GM19324 (cell line): ENCODE data around the gene USP9X.
"Not testable (repeated sequence)": the region's sequence is repeated elsewhere in the genome, so short reads cannot be mapped to it uniquely, and the experiment has no call there.

Source experiments
- ATAC-seq: cut with Tn5 transposase; IDR thresholded peaks from one replicate; pipeline ENCODE4 v1.9.1; 2021; ENCODE audit warnings: mild to moderate bottlenecking, moderate library complexity; ENCODE audit not compliant: unreplicated experiment, low FRiP score

USP9X gene

DNA sequence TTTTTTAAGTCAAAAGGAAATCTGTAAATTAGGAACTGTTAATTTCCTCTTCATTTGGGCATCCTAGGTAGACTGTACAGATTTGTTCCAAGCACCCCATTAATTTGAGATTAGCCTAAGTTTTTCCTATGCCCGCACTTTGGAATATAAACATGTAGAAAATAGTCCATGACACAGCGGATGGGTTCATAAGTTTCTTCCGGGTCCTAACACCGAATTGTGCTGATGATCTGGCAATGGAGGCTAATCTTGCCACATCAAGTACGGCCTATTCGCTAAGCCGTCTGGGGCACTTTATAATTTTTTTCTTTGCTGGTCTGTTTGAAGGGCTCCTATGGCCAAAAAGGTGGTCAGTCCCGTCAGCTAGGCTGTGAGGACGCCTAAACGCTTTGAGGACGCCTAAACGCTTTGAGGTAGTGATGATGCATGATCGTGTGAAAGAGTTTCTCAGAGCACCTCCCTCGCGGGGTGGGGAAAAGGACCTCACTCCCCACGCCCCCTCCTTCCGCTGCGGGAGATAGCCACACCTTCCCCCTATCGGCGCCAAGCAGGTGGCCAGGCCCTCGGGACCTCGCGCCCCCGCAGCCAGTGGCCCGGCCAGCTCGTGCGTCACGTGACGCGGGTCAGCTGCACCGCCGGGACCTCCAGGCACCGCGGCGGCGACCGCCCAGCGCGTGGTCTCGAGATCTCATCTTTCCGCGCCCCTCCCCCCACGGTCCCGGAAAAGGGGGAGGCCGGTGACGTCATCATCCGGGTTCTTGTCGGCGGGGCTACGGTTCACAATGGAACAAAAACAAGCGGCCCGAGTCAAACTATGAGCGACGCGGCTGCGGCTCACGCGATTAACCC, 977 bp upstream of the USP9X start:
- peak; percentile 68 for ATAC-seq

DNA sequence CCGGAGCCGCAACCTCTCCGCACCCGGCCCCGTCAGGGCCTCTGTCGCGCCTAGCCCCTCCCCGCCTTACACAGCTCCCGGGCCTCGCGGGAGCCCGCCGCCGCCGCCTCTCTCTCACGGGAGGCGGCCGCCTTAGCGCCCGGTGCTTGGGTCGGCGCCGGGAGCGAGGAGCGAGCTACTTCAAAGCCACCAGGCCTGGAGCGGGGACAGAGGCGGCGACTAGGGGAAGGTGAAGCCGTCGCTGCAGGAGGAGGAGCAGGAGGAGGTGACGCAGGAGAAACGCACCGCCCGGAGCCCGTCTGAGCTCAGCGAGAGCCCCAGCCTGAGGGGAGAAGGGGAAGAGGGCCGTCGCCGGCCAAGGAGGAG, 250 bp downstream of the USP9X start:
- ATAC-seq = peak; percentile 37

DNA sequence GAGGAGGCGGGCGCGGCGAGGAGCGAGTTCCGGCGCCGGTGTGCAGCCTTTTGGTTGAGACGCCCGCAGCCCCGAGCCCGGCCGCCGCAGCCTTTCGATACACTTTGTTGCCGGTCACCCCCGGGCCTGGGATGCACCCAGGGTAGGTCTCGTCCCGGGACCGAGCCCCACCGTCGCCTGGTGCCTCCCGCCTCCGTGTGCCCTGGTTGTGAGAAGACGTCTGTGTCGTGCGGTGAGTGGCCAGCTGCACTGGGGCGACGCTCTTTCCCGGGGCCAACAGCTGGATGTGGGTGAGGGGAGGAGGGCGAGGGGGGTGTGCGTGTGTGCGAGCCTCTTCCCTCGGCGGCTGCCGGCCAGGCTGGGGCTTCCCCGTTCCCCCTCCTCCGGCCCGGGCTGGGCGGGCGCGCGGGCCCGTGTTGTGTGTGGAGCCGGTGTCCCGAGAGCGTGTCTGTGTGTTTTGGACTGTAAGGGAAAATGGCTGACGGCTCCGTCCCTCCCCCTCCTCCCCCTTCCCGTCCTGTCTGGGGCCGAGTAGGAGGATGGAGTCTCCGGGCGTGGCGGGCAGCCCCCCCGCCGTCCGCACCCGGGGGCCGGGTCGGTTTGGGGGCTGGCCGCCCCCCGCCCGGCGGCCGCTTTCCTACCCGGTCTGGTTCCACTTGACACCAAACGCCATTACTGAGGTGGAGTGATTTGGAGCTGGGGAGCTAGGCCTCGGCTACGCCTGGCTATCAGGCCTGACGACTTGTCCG, 807 bp downstream of the USP9X start:
- ATAC-seq = peak; percentile 0

DNA sequence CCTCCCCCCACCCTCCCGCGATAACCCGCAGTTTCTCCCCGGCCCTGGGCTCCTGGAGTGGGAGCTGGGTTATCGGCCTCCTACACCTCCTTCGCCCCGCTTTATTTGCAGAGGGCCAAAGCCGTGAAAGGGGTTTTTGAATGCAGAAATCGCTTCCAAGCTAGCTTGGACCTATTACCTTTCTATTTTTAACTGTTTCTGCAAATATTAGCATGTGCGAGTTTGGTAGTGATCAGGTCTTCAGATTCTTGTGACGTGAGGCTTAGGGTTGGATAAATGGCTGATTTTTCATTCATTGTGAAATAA, 1.3 kb downstream of the USP9X start:
- ATAC-seq = no peak

DNA sequence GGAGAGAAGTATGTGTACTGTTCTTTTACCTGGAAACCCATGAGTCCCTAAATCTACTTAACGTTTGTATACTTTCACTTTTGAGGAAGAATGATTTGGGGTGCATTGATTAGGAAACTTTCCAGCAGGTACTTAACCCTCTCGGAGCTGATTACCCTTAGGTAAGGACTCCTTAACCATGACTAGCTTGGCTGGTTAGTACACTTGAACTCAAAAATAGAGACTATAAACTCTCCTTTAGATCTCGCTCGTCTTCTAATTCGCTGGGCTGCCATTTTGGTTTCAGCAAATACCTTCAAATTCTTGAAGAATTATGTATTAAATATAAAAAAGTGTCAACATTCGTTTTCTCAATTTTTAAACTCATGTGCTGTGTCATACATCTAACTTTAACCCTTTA, 2.0 kb downstream of the USP9X start:
- no peak for ATAC-seq

DNA sequence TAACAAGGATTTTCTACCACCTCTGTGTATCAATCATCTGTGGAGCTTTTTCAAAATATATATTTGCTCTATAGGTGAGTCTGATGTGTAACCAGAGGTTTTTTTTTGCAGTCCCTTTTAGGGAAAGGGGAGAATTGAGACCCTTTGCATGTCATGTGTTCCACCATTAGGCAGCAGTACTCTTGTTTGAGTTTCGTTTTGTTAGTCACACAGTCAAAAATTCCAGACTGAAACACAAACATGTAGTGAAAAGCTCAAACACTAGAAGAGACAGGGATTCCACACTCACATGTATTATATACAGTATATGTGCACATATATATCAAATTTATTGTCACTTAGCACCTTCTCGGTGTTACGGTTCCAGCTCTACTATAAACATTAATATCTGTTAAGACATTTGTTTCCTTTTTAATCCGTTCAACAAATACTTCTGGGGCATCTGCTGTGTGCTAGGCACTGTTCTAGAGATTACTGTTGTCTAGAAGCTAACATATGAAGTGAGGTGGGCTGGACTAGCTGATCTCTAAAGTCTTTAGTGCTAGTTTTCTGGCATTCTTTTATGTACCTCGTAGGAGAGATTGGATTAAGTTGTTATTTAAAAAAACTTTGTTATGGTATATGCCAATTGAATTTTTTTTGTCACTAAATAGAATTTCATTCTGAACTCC, 5.5 kb downstream of the USP9X start:
- no peak for ATAC-seq

DNA sequence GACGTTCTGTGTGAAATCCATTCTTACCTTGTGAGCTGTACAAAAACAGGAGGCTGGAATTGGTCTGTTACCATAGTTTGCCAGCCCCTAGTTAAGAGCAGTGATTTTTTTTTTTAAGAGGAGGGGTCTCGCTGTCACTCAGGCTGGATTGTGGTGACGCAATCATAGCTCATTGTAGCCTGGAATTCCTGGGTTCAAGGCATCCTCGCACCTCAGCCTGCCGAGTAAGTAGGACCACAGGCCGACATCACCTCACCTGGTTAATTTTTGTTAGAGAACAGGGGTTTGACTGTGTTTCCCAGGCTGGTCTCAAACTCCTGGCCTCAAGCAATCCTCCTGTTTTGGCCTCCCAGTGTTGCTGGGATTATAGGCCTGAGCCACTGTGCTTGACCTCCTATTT, 7.5 kb downstream of the USP9X start:
- no peak for ATAC-seq

DNA sequence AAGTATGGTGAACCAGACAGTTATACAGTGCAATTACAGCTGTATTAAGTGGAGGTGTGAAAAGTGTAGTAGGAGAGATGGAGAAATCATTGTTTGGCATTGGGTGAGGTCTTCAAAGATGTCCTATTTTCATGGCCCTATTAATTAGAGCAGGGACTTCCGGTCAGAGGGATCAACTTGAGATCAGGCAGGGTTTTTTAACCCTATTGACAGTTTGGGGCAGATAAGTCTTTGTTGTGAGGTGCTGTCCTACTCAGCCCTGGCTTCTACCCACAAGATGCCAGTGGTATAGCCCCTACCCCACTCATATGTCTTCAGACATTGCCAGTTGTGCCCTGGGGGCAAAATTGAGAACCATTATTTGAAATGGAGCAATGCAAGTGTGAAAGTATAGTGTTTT, 9.9 kb downstream of the USP9X start:
- ATAC-seq = no peak

DNA sequence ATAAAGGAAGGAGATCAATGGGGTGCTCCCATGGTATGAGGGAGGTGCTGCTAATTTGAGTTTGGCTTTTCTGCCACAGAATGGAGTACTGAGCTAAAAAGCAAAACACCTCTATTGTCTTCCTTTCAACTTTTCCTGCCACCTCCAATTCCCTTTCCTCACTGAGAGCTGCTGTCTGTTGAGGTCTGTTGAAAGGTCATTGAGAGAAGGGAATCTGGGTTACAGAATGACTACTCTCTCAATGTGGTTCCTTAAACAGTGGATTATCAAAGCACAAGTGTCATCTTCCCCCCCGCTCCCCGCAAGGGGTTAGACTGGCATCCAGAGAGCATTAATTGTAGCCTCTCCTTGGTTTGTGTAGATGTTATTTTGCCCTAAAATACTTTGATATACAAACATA, 10.7 kb downstream of the USP9X start:
- ATAC-seq = no peak

DNA sequence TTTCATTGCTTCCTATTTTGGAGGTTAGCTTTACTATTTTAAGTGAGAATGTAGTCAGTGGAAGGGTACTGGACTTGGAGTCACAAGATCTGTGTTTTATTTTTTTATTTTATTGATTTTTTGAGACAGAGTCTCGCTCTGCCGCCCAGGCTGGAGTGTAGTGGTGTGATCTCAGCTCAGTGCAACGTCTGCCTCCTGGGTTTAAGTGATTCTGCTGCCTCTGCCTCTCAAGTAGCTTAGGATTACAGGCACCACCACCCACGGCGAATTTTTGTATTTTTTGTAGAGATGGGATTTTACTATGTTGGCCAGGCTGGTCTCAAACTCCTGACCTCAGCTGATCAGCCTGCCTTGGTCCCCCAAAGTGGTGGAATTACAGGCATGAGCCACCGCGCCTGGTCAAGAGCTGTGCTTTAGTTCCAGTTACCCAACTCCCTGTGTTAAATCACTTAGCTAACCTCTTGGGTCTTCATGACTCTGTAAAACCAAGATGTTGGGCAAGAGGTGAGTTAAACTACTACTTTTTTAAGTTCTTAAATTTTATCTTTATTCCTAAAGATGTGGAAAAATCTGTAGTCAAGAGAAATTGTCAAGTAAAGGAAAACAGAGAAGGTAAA, 11.2 kb downstream of the USP9X start:
- ATAC-seq = no peak

DNA sequence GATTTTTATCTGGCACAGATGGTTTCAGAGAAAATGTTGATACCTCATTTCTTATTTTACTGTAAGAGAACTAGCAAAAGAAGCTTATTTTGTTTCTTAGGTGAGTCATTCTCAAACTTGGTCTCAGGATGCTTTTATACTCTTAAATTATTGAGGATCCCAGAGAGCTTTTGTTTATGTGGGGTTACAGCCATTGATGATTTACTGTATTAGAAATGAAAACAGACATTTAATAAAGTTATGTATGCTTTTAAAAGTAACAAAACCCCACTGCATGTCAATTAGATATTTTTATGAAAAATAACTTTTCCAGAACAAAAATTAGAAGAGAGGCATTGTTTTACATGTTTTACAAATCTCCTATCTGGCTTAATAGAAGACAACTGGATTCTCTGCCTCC, 12.1 kb downstream of the USP9X start:
- no peak for ATAC-seq

DNA sequence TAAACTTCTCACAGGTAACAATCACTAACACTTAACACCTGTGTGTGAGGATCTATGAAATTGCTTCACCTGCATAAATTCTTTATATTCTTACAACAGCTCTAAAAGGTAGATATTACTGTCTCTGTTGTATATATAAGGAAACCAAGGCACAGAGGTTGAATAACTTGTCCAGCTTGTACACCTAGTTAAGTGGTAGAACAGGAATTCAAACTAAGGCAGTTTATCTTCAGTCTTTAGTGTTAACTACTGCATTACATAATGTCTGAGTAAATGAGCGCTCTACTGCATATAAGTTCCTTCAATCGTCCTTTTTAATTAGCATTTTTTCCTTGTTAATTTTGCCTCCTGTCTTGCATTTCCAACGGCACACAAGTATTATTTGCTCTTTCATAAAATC, 15.0 kb downstream of the USP9X start:
- no peak for ATAC-seq

DNA sequence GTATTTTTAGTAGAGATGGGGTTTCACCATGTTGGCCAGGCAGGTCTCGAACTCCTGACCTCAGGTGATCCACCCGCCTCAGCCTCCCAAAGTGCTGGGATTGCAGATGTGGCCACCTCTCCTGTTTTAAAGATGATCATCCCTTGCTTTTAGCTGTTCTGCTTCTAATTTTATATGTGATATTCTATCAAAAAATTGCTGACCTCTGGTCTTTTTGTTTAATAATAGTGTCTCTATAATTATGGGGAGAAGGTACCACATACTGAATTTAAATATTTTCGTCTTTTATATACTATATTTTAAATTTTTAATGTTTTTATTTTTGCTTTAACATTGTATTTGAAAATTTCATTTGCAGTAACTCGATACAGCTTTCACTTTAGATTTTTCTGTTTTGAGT, 15.6 kb downstream of the USP9X start:
- no peak for ATAC-seq

DNA sequence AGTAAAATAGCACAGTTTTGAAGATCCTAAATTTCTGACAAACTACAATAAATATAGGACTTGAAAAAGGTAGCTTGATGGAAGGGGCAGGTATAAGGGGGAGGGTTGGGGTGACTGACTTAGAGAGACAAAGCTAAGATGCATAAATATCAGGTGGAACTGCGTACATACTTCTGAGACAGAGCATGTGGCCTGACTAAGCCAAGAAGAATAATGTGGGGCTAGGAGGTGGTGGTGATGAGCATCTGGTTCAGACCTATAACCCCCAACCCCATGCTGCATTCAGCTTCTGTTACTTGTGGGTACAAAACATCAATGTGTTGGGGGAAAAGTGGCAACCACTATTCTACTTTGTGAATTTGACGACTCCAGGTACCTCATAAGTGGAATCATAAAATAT, 19.8 kb downstream of the USP9X start:
- ATAC-seq = no peak

DNA sequence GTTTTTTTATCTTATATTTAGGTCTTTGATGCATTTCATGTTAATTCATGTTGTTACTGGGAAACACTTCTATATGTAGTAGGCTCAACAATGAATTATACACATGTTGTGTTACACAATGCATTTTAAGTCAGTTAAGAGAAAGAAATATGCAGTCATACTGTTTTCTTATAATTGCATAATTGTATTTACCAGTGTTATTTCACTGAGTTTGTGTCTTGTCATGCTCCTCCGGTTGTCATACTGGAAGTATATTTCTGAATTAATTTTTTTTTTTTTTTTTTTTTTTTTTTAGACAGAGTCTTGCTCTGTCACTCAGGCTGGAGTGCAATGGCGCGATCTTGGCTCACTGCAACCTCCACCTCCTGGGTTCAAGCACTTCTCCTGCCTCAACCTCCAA, 21.0 kb downstream of the USP9X start:
- ATAC-seq = not testable (repeated sequence)

DNA sequence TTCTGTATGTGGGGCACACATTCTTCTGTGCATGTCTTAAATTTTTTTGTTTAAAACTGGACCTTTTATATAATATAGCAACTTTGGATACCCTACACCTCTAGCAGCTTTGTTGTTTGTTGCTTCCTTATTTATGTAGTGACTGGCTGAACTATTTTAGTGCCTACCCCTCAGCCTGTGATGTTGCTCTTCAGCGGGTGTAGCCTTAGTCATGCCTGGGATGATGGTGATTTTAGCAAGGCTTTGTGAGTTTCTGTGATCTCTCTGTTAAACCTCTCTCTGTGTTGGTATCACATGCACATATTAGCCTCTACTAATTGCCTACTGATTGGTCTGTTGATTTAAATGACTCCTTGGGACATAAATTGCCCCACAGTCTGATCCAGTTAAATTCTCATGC, 22.8 kb downstream of the USP9X start:
- ATAC-seq = no peak

DNA sequence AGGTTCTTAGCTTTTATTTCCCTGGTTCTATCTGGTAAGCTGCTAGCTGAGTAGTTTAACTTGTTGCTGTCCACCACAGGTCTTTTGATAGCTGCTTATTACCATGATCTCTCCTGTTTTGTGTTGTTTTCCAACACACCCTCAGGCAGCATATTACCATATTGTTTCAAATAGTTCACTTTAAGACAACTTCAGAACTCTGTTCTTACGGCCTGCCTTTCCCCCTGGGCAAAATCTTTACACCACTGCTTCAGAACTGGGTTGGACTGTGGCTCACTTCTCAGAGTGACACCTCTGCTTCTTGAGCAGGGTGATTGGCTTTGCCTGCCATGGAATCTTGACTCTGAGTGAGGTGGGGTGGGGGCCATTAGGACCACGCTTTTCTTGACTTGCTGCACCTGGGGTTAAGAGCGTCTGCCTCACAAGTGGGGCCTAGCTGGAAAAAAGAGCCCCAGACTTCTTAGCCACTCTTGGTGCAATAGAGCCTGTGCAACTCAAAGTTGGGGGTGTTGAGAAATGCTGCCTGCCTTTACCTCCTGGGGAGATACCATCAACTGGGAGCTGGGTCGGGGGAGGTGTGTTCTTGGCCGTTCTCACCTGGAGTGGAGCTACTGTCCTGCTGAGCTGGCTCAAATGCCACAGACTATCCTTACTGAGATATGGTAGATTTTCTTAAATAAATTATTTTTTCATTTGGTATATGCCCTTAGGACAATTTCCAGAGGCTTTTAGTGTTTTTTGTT, 23.4 kb downstream of the USP9X start:
- ATAC-seq = no peak

DNA sequence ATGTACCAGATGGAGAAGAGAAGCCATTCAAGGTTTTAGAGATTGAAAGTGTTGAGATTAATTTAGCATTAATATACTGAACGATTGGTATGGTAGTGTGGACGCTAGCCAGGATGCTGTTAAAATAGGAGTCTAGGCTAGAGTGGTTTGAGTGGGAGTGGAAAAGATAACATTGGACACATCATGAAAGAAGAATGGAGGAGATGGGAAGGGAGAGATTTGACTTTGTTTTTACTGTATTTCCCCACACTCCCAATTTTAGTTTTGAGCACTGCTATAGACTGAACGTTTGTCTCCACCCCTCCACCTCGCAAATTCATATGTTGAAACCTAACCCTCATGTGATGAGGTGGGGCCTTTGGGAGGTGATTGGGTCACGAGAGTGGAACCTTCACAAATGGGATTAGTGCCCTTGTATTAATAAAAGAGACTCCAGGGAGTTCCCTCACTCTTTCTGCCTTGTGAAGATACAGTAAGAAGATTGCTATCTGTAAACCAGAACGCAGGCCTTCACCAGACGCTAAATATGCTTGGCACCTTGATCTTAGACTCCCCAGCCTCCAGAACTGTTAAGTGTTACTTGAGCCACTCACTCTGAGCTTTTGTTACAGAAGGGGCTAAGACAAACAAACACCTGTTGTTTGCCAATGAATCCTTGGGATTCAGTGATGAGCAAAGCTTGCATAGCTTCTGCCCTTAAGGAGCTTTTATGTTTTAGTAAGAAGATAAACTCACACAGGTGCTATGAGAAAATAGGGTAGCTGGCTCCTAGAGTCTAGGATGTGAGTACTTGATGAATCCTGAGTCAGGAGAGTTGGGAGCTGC, 25.8 kb downstream of the USP9X start:
- ATAC-seq = no peak

DNA sequence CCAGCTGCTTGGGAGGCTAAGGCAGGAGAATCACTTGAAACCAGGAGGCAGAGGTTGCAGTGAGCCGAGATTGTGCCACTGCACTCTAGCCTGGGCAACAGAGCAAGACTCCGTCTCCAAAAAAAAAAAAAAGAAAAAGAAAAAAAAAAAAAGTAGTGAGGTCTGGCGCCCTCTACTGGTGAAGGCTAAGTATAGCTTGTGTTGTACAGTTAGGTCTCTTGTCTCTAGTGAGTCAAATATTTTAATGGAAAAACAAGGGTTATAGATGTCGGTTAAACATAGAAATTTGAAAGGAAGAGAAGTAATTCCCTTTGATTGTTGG, 29.8 kb downstream of the USP9X start:
- not testable (repeated sequence) for ATAC-seq

DNA sequence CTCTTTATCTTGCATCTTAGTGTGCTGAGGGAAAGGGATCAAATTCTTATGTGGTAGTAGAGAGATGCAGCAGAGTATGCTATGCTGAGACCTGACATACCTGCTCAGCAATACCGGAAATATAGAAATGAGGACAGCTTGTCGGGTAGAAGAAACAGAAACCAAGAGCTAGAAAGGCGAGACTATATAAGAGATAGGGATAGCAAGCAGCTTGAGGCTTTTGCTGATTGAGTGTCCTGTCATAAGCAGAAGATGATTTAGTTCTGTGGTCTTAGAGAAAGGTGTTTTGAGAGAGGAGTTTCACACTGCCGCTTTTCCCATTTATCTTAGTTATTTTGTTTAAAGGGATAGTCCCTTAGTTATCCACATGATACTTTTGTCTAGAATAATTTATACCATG, 31.7 kb downstream of the USP9X start:
- ATAC-seq = peak; percentile 73
